Activated naive CD4-positive, alpha-beta T cell treated with anti-CD3 and anti-CD28 coated beads, Interleukin-2, amount 50 U/mL, for 24 hours (primary cell): Measurements from ENCODE around the gene AK1.
"Not testable (repeated sequence)": the region's sequence is repeated elsewhere in the genome, so short reads cannot be mapped to it uniquely, and the experiment has no call there.

ENCODE experiments used
- H3K27ac Mint-ChIP-seq: one replicate; pipeline ENCODE4 v1.8.0; 2021; ENCODE audit warnings: mild to moderate bottlenecking, mixed read lengths
- H3K27me3 Mint-ChIP-seq: one replicate; pipeline ENCODE4 v1.8.0; 2021; ENCODE audit warnings: mixed read lengths
- H3K36me3 Mint-ChIP-seq: one replicate; pipeline ENCODE4 v1.8.0; 2021; ENCODE audit warnings: mixed read lengths
- H3K4me1 Mint-ChIP-seq: one replicate; pipeline ENCODE4 v1.8.0; 2021; ENCODE audit warnings: mixed read lengths
- H3K4me3 Mint-ChIP-seq: one replicate; pipeline ENCODE4 v1.8.0; 2021; ENCODE audit warnings: mild to moderate bottlenecking, mixed read lengths
- H3K9me3 Mint-ChIP-seq: one replicate; pipeline ENCODE4 v1.8.0; 2021; ENCODE audit warnings: mixed read lengths

AK1 gene

DNA sequence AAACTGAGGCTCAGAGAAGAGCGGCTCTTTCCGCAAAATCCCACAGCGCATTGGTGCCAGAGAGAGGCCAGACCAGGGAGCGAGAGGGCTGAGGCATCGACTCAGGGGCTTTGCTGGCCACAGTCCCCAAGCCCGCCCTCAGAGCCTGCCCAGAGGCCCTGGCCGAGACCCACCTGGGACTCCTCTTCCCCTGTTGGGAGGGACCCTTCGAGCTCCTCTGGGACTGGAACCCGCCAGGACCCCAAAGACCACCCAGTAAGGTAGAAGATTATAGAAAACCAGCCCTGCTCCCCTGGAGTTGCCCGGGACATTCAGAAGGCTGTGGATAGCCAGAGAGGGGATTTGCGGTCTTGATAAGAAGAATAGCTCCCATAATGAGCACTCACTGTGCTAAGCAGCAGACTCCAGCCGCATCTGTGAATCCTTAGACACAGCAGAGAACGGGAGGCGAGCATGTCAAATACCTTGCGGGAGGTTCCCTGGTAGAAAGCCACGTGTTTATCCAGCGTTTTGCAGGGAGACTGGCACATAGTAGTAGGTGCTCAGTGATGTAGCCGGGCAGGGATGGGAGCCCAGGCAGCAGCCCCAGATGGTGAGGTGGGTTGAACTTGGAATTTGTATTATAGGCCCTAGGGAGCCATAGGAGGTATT, 651 bp upstream of the AK1 start:
- H3K4me1 Mint-ChIP-seq = peaks cover 8% of the 10 kb centered on the region
- H3K9me3 Mint-ChIP-seq = no peaks in the 10 kb centered on the region
- H3K4me3 Mint-ChIP-seq = no peak overlapping the region
- H3K27ac Mint-ChIP-seq = no peak overlapping the region
- no peaks in the 10 kb centered on the region for H3K27me3 Mint-ChIP-seq
- peaks cover 3% of the 10 kb centered on the region for H3K36me3 Mint-ChIP-seq

- H3K27ac Mint-ChIP-seq = no peak overlapping the region
- H3K4me1 Mint-ChIP-seq = peaks cover 8% of the 10 kb centered on the region
- no peak overlapping the region for H3K4me3 Mint-ChIP-seq
- no peaks in the 10 kb centered on the region for H3K27me3 Mint-ChIP-seq
- H3K36me3 Mint-ChIP-seq = peaks cover 3% of the 10 kb centered on the region
- no peaks in the 10 kb centered on the region for H3K9me3 Mint-ChIP-seq
Observed at GRCh38 chr9:127876764-127877562, 512 bp downstream of the AK1 start.

DNA sequence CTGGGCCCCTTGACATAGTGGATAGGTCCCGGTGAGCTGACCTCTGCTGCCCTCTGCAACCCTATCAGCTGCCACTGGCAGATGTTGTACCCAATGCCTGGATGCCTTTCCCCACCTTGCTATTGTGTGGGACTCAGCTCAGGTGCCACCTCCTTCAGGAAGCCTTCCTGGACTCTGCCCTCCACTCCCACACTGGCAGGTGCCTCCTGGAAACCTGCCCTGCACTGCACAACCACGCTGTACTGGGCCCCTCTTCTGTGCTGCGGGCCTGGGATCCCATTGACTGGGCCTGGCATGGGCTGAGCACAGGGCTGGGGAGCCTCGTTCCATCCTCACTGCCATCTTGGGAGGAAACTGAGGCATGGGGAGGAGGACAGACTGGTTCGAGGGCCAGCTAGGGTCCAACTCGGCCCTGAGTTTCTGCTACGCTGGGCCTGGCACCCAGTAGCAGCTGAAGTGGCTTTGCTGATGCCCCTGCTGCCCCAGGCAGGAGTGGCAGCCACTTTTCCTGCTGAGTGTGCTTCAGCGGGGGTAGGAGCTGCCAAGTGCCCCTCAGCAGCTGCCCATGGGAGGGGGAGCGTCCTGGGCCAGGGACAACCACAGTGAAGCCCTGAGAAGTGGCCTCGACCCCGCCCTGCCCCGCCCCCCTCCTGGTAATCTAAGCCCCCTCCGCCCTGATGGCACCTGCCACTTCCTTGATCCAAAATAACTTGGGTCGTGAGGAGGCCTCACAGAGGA, 1.3 kb downstream of the AK1 start:
- no peak overlapping the region for H3K4me3 Mint-ChIP-seq
- H3K9me3 Mint-ChIP-seq = no peaks in the 10 kb centered on the region
- H3K27me3 Mint-ChIP-seq = no peaks in the 10 kb centered on the region
- H3K36me3 Mint-ChIP-seq = peaks cover 2% of the 10 kb centered on the region
- H3K27ac Mint-ChIP-seq = no peak overlapping the region
- H3K4me1 Mint-ChIP-seq = peaks cover 8% of the 10 kb centered on the region

DNA sequence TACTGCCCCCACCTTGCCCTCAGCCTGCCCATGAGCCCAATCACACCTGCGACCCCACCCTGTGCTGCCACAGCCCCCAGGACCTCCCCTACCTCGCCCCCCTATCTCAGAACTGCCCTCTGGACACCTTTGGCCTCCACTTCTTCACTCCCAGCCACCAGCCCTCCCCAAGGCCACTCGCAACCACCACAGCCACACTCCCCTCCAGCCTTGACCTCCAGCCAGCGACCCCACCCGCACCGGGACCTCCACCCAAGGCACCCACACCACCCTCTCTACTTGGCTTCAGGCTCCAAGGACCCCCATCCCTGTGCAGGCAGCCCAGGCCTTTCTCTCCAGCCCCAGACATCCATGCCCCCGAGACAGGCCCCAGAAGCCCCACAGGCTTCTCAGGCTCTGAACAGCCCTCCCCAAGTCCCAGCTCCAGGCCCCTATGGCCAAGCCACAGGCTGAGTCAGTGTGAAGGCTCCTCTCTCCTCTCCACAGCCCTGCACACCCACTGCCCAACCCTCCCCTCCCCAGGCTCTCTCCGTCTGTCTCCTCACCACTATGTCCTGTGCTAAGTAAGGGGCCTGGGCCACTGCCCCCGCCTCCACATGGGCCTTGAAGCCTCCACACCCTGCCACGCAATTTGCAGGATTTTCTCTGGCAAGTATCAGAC, 2.0 kb downstream of the AK1 start:
- Mint-ChIP-seq H3K36me3 (peaks cover 1% of the 10 kb centered on the region), H3K9me3 (no peaks in the 10 kb centered on the region), H3K4me3 (no peak overlapping the region), H3K27me3 (no peaks in the 10 kb centered on the region), H3K27ac (no peak overlapping the region), H3K4me1 (peaks cover 8% of the 10 kb centered on the region)

- Mint-ChIP-seq H3K4me1 (peaks cover 8% of the 10 kb centered on the region), H3K27ac (no peak overlapping the region), H3K36me3 (peaks cover 1% of the 10 kb centered on the region), H3K4me3 (no peak overlapping the region), H3K9me3 (no peaks in the 10 kb centered on the region), H3K27me3 (no peaks in the 10 kb centered on the region)
Observed at GRCh38 chr9:127874301-127875221, 2.9 kb downstream of the AK1 start.

GRCh38 chr9:127873886-127874285, 3.6 kb downstream of the AK1 start:
- Mint-ChIP-seq H3K27me3 (no peaks in the 10 kb centered on the region), H3K27ac (no peak overlapping the region), H3K9me3 (no peaks in the 10 kb centered on the region), H3K4me1 (peaks cover 8% of the 10 kb centered on the region), H3K4me3 (no peak overlapping the region), H3K36me3 (no peaks in the 10 kb centered on the region)

GRCh38 chr9:127873223-127873691, 4.2 kb downstream of the AK1 start:
- no peaks in the 10 kb centered on the region for H3K27me3 Mint-ChIP-seq
- H3K27ac Mint-ChIP-seq = no peak overlapping the region
- H3K36me3 Mint-ChIP-seq = no peaks in the 10 kb centered on the region
- no peaks in the 10 kb centered on the region for H3K9me3 Mint-ChIP-seq
- no peak overlapping the region for H3K4me3 Mint-ChIP-seq
- peaks cover 6% of the 10 kb centered on the region for H3K4me1 Mint-ChIP-seq

GRCh38 chr9:127872369-127873222, 4.9 kb downstream of the AK1 start:
- Mint-ChIP-seq H3K4me3 (no peak overlapping the region), H3K36me3 (no peaks in the 10 kb centered on the region), H3K27ac (no peak overlapping the region), H3K27me3 (no peaks in the 10 kb centered on the region), H3K9me3 (no peaks in the 10 kb centered on the region), H3K4me1 (no peaks in the 10 kb centered on the region)

- H3K27ac Mint-ChIP-seq = no peak overlapping the region
- no peaks in the 10 kb centered on the region for H3K9me3 Mint-ChIP-seq
- H3K27me3 Mint-ChIP-seq = no peaks in the 10 kb centered on the region
- H3K4me1 Mint-ChIP-seq = no peaks in the 10 kb centered on the region
- H3K36me3 Mint-ChIP-seq = no peaks in the 10 kb centered on the region
- no peak overlapping the region for H3K4me3 Mint-ChIP-seq
Observed at GRCh38 chr9:127871531-127871930, 5.9 kb downstream of the AK1 start.

DNA sequence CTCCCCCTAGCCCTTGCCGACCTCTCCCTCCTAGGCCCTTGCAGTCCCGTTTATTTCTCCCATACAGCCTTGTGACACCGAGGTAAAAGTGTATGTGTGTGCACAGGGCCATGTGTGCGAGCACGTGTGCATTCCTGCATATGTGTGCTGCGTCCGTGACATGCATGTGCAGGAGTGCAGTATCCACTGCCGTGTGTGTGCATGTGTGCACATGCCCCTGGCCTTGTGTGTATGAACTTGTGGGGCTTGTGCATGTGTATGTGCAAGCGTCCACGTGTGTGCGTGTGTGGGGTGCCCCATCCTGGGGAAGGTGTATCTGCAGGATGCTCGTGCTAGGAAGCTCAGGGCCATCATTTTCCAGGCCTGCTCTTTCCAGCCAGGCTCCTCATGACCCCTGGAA, 6.6 kb downstream of the AK1 start:
- no peaks in the 10 kb centered on the region for H3K9me3 Mint-ChIP-seq
- H3K4me1 Mint-ChIP-seq = peaks cover 2% of the 10 kb centered on the region
- H3K36me3 Mint-ChIP-seq = no peaks in the 10 kb centered on the region
- H3K4me3 Mint-ChIP-seq = no peak overlapping the region
- H3K27ac Mint-ChIP-seq = no peak overlapping the region
- H3K27me3 Mint-ChIP-seq = no peaks in the 10 kb centered on the region

- H3K4me1 Mint-ChIP-seq, H3K27me3 Mint-ChIP-seq, H3K9me3 Mint-ChIP-seq, H3K36me3 Mint-ChIP-seq, H3K4me3 Mint-ChIP-seq, H3K27ac Mint-ChIP-seq: not testable (repeated sequence)
Observed at GRCh38 chr9:127870153-127870491, 7.4 kb downstream of the AK1 start.

GRCh38 chr9:127869310-127870152, 7.9 kb downstream of the AK1 start:
- H3K27me3 Mint-ChIP-seq = no peaks in the 10 kb centered on the region
- no peaks in the 10 kb centered on the region for H3K36me3 Mint-ChIP-seq
- no peak overlapping the region for H3K4me3 Mint-ChIP-seq
- H3K27ac Mint-ChIP-seq = no peak overlapping the region
- H3K4me1 Mint-ChIP-seq = peaks cover 15% of the 10 kb centered on the region
- no peaks in the 10 kb centered on the region for H3K9me3 Mint-ChIP-seq

DNA sequence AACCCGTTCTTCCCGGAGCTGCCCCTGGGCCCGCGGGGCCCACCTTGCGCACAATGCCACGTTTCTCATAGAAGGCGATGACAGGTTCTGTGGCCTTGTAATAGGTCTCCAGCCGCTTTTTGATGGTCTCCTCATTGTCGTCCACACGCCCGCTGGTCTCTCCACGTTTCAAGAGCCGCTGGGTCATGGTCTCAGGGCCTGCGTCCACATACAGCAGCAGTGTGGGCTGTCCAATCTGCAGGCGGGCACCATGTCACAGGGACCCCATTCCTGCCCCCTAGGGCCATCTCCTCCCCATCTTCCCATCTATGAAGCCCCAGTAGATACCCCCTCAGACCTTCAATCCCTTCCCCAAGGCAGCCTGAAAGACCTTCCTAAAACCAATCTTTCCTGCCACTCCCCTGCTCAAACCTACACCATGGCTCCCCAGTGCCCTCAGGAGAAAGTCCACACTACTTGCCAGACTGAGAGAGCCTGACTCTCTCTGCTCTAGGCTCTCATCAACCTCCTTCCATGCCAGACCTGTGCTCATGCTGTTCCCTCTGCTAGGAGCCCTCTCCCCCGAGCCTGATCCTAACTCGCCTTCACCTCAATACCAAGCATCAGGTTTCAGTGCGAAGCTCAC, 9.1 kb downstream of the AK1 start:
- Mint-ChIP-seq H3K36me3 (no peaks in the 10 kb centered on the region), H3K9me3 (no peaks in the 10 kb centered on the region), H3K4me1 (peaks cover 16% of the 10 kb centered on the region), H3K27ac (no peak overlapping the region), H3K4me3 (no peak overlapping the region), H3K27me3 (no peaks in the 10 kb centered on the region)
